Esophagus squamous epithelium (tissue), 5 donors: ENCODE measurements around the gene ENOPH1. TPM values are rescaled to one million over a fixed set of nuclear protein-coding genes. Genes with fewer than 3 reads are reported as not detected.

Source experiments
- DNase-seq: peaks from one replicate; lab custom pipeline; 2025; lab: John Stamatoyannopoulos, UW
- H3K27ac ChIP-seq, 4 donors: fragments of 200-600 bp; sonication (generic); one replicate each; pipeline ENCODE4 v1.5.1; 2016 to 2019; ENCODE audit warnings: mild to moderate bottlenecking in 1 of 4
- H3K27me3 ChIP-seq, 4 donors: fragments of 200-600 bp; sonication (generic); 1 replicate in 3 of 4; 2 replicates in 1 of 4; pipeline versions ENCODE4 v1.5.1 to v1.6.0; 2017 to 2021; ENCODE audit warnings: antibody characterized with exemption in 1 of 4
- H3K36me3 ChIP-seq, 3 donors: fragments of 200-600 bp; sonication (generic); one replicate each; pipeline ENCODE4 v1.5.1; 2016 to 2019
- H3K4me1 ChIP-seq, 3 donors: fragments of 200-600 bp; sonication (generic); one replicate each; pipeline ENCODE4 v1.5.1; 2017 to 2019
- H3K4me3 ChIP-seq, 4 donors: fragments of 200-600 bp; sonication (generic); 1 replicate in 3 of 4; 2 replicates in 1 of 4; pipeline ENCODE4 v1.5.1; 2016 to 2019; ENCODE audit warnings: mild to moderate bottlenecking in 2 of 4, moderate library complexity in 1 of 4
- H3K9me3 ChIP-seq, 3 donors: fragments of 200-600 bp; sonication (generic); one replicate each; pipeline ENCODE4 v1.5.1; 2016 to 2019
- CTCF ChIP-seq, 6 experiments: fragments of 450-650 bp in 4 of 6; fragments of 200-600 bp in 2 of 6; sonication (generic) in 2 of 6; IDR thresholded peaks; one replicate each; pipeline ENCODE4 v1.5.1; 2016 to 2019; ENCODE audit warnings: antibody characterized with exemption in 6 of 6, mild to moderate bottlenecking in 4 of 6, moderate library complexity in 4 of 6
- POLR2A ChIP-seq, 4 donors: fragments of 450-650 bp; IDR thresholded peaks; one replicate each; pipeline ENCODE4 v1.6.1; 2017; ENCODE audit warnings: antibody characterized with exemption in 4 of 4, mild to moderate bottlenecking in 4 of 4, moderate library complexity in 3 of 4
- WGBS, 2 donors: methylation state at CpG; one replicate each; pipeline ENCODE4 v1.1.5; 2018; 5-methylcytosine and 5-hydroxymethylcytosine counted together
- intact Hi-C: fragments of 100-400 bp; cut with DNase I; formaldehyde crosslinking; loops from one replicate; pipeline ENCODE4 v1.15.0; 2022
- total RNA-seq, 4 donors: library from RNA; depleted of rRNA; stranded (reverse); fragments of >200 nt; gene quantifications; one replicate each; pipeline ENCODE4 v1.1.0, GENCODE V29; 2016
- donor health status: DM: yes; HTN: yes; CAD: no.

ENOPH1 gene
- total RNA-seq, 4 donors from 2014 or later: 21.3 to 39.8 (median 29.9) TPM

DNA sequence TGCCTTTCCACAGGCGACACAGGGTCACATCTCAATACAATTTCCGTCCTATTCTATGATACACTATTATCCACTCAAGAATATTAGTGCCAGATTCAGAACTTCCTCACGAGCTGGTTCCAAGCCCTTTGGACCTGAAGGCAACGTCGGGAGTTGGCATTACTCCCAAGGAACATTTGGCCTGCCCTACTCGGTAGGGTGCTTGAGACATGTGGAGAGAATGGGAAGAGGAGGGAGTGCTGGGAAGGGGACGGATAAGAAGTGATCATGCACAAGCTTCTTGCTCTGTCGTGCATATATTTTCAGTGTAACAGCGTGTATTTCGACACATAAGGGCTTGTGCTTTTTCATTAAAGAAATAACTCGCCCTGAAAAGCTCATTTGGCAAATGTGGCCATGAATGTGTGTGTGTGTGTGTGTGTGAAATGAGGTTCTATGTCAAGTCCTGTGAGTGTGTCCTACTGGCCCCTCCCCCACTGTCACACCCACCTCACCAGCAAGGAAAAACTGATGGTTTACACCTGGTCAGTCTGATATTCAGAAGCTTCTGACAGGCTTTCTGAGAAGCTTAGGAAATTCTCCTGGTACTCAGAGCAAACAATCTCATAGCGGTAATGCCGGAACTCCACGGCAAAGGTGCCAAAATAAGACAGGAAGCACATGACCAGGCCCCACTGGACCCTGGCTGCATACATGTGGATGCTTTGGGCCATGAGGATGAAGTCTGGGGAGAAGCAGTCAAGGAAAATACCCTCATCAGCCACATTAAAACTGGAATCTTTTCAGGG is 54.8 kb downstream of the ENOPH1 start:
- H3K4me1 ChIP-seq: peaks cover 0 to 17% (median 0%) of the 10 kb centered on the region in 3 donors
- intact Hi-C loops: no loop called here
- no peak overlapping the region for H3K4me3 ChIP-seq
- no peak for DNase-seq
- 68 to 72% methylated on average over 11 to 14 of the region's 14 CpGs for WGBS, 2 donors
- no peak for TF ChIP-seq CTCF (IDR thresholded peaks at IDR 0.05)
- TF ChIP-seq POLR2A (IDR thresholded peaks at IDR 0.05): no peak
- no peaks in the 10 kb centered on the region for H3K36me3 ChIP-seq
- H3K27ac ChIP-seq: no peak overlapping the region
- H3K27me3 ChIP-seq: no peaks in the 10 kb centered on the region
- H3K9me3 ChIP-seq: no peaks in the 10 kb centered on the region

- WGBS, 2 donors: 100% methylated on average over 1 of the region's 1 CpG; no CpG with 5 or more reads in 1 of the 2 donors
- H3K27ac ChIP-seq: no peak overlapping the region
- no peaks in the 10 kb centered on the region for H3K9me3 ChIP-seq
- H3K4me3 ChIP-seq: no peak overlapping the region
- peaks cover 0 to 23% (median 0%) of the 10 kb centered on the region in 3 donors for H3K4me1 ChIP-seq
- no peaks in the 10 kb centered on the region for H3K36me3 ChIP-seq
- TF ChIP-seq CTCF (IDR thresholded peaks at IDR 0.05) (no peak), POLR2A (IDR thresholded peaks at IDR 0.05) (no peak)
- no peaks in the 10 kb centered on the region for H3K27me3 ChIP-seq
- DNase-seq: no peak
- intact Hi-C loops: no loop called here
These were observed 58.7 kb downstream of the ENOPH1 start for GRCh38 chr4:82489076-82489475.

DNA sequence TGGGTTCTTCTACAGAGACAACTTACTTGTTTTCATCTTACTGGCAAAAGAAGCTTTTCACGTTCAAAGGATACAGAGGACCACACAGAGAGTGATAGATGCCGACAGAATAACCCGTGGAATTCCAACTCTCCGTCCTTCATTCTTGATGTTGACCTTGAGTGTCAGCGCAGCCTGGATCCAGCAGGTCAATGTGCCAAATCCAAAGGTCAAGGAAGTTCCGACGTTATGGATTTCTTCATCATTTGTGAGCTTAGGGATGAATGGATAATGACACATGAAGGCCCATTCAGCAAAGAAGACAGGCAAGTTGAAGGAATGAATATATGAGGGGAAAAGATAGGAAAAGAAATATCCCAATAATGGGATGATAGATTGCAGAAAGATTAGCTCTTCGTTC is 59.6 kb downstream of the ENOPH1 start:
- peaks cover 0 to 23% (median 0%) of the 10 kb centered on the region in 3 donors for H3K4me1 ChIP-seq
- no peaks in the 10 kb centered on the region for H3K9me3 ChIP-seq
- 63 to 69% methylated on average over 8 of the region's 8 CpGs for WGBS, 2 donors
- intact Hi-C loops: no loop called here
- H3K4me3 ChIP-seq: no peak overlapping the region
- TF ChIP-seq POLR2A (IDR thresholded peaks at IDR 0.05): no peak
- no peak for TF ChIP-seq CTCF (IDR thresholded peaks at IDR 0.05)
- H3K36me3 ChIP-seq: no peaks in the 10 kb centered on the region
- no peak overlapping the region for H3K27ac ChIP-seq
- DNase-seq: no peak
- no peaks in the 10 kb centered on the region for H3K27me3 ChIP-seq

DNA sequence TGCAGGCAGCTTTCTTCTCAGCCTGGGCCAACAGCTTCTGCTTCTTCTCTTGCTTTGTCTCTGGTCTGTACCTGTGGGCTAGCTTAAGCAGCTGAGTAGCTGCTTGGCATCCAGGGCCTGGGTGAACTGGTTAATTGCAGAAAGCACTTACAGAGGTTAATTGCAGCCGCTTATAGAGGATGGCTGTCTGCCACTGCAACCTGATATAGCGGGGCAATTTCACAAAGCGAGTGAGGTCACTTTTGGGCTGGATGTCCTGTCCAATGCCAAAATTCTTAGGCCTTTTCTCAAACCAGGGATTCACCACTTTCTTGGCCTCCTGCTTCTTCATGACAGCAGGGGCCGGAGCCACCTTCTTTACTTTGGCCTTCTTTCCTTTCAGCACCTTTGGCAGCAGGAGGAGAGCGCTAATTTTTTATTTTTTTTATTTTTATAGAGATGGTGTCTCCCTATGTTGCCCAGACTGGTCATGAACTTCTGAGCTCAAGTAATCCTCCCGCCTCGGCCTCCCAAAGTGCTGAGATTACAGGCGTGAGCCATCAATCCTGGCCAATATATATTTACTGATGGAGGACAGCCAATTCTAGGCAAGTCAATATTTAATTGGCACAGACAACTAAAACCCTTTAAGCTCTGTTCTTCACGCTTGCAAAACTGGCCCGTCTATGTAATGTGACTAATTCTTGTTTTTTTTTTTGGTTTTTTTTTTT is 61.0 kb downstream of the ENOPH1 start:
- Histone ChIP-seq H3K4me1 (peaks cover 0 to 12% (median 0%) of the 10 kb centered on the region in 3 donors), H3K4me3 (no peak overlapping the region), H3K9me3 (no peaks in the 10 kb centered on the region), H3K27ac (no peak overlapping the region), H3K36me3 (peaks cover 0 to 7% (median 0%) of the 10 kb centered on the region in 3 donors), H3K27me3 (no peaks in the 10 kb centered on the region)
- no peak for DNase-seq
- TF ChIP-seq CTCF (IDR thresholded peaks at IDR 0.05): no peak
- TF ChIP-seq POLR2A (IDR thresholded peaks at IDR 0.05): no peak
- intact Hi-C loops: no loop called here
- WGBS, 2 donors: 58 to 63% methylated on average over 9 of the region's 10 CpGs
